ENCODE data around the gene SP2. TPM values are rescaled to one million over a fixed set of nuclear protein-coding genes. Genes with fewer than 3 reads are reported as not detected.

SP2 gene
- total RNA-seq, 6 experiments from 2014 or later, result 3.1 to 7.9 (median 5.5) TPM

DNA sequence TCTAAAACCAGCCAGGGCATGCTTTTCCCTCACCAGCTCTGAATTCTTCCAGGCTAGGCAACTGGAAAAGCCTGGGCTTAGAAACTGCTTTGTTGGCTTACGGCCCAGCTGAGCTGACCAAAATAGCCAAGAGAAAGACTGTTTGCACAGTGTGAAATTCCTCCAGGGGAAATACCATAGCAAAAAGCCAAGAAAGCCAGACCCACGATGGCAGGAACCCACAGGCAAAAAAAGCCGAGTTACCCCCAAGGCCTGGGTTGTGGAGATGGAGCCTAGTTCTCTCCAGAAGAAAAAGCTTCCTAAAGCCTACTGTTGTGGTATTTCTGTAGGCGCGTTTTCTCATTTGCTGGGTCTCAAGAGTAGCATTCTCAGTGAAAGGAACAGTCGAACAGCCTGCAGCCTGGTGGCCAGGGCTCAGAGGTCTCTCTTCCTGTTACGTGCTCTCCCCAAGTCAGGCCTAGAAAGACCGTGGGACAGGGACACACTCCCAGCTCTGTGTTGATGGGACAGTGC, 9.2 kb downstream of the SP2 start:
- intact Hi-C loops (cut with DNase I), result no loop called here

DNA sequence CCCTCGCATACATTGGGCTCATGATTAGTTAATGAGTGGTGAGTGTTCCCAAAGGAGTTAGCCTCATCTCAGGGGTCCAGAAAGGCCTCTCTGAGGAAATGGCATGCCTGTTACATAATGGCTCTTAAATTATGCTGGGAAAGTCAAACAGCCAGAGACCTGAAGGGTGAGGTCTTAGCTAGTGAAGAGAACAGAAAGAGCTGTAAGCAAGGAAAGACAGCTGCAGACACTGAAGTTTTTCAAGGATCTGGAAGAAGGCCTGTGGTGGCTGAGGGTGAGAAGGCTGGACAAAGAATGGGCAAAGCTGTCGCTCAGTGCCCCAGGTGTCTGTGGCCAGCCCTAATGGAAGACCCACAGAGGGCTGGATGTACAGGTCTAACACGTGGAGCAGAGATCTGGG, 10.4 kb downstream of the SP2 start:
- no peak overlapping the region for H3K4me3 ChIP-seq
- ATAC-seq (no peak), DNase-seq (no peak)
- H3K27ac ChIP-seq, result peak overlapping the region; percentile 13 to 47 (median 18)
- H3K9me3 ChIP-seq, result no peaks in the 10 kb centered on the region
- no peak for TF ChIP-seq POLR2A (IDR thresholded peaks at IDR 0.05)
- TF ChIP-seq, protein P1, sequence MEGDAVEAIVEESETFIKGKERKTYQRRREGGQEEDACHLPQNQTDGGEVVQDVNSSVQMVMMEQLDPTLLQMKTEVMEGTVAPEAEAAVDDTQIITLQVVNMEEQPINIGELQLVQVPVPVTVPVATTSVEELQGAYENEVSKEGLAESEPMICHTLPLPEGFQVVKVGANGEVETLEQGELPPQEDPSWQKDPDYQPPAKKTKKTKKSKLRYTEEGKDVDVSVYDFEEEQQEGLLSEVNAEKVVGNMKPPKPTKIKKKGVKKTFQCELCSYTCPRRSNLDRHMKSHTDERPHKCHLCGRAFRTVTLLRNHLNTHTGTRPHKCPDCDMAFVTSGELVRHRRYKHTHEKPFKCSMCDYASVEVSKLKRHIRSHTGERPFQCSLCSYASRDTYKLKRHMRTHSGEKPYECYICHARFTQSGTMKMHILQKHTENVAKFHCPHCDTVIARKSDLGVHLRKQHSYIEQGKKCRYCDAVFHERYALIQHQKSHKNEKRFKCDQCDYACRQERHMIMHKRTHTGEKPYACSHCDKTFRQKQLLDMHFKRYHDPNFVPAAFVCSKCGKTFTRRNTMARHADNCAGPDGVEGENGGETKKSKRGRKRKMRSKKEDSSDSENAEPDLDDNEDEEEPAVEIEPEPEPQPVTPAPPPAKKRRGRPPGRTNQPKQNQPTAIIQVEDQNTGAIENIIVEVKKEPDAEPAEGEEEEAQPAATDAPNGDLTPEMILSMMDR (IDR thresholded peaks at IDR 0.05), result no peak
- 90% methylated on average over 3 of the region's 3 CpGs for WGBS (ENCODE audit: insufficient coverage, low coverage, low lambda C conversion rate, missing lambda C conversion rate)
- no peaks in the 10 kb centered on the region for H3K36me3 ChIP-seq
- intact Hi-C loops (cut with DNase I), result no loop called here
- no peaks in the 10 kb centered on the region for H3K27me3 ChIP-seq
- H3K4me1 ChIP-seq, result peaks cover 0 to 22% (median 3%) of the 10 kb centered on the region in 4 donors

More for the DNA sequence above, 9.2 kb downstream of the SP2 start:
- H3K36me3 ChIP-seq, result no peaks in the 10 kb centered on the region
- no peak overlapping the region for H3K4me3 ChIP-seq
- TF ChIP-seq POLR2A (IDR thresholded peaks at IDR 0.05), result no peak
- TF ChIP-seq, protein P1 (IDR thresholded peaks at IDR 0.05), result no peak
- no peaks in the 10 kb centered on the region for H3K27me3 ChIP-seq
- no peaks in the 10 kb centered on the region for H3K9me3 ChIP-seq
- DNase-seq (peak in 2 of 3 donors; percentile 50 to 68), ATAC-seq (peak; percentile 75 to 91 (median 78))
- peak overlapping the region in 1 of 3 donors; percentile 47 for H3K27ac ChIP-seq
- WGBS (ENCODE audit: insufficient coverage, low coverage, low lambda C conversion rate, missing lambda C conversion rate), result 53% methylated on average over 8 of the region's 8 CpGs
- peaks cover 0 to 22% (median 3%) of the 10 kb centered on the region in 4 donors for H3K4me1 ChIP-seq

DNA sequence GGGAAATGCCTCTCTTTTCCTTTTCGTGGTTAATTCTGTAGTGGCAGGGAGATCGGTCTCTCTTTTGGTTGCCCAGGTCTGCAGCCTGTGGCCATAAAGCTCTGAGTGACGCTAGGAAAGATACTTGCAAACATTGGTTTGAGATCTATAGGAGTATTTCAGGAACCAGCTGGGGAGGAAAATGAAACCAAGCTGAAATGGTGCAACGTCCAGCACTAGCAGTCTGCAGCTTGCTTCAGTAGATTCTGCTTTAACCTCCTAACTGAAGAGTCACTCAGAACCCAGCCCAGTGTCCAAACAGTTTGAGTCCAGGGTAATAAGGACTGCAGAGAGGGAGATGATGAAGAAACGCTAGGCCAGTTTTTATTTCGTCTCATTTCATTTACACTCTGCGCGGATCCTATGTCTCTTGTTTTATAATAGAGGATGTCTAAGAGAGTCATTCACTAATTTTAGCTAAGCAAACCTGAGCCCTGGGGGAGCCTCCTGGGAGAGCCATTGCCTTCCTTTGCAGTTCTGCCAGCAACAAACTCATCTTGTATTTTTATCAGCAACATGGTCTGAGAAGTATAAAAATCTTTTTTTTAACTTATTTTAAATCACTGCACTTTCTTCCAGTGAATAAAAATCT, 12.0 kb downstream of the SP2 start:
- no peaks in the 10 kb centered on the region for H3K9me3 ChIP-seq
- no peak for TF ChIP-seq POLR2A (IDR thresholded peaks at IDR 0.05)
- TF ChIP-seq, protein P1 (IDR thresholded peaks at IDR 0.05), result no peak
- no peak overlapping the region for H3K4me3 ChIP-seq
- 63% methylated on average over 8 of the region's 8 CpGs for WGBS (ENCODE audit: insufficient coverage, low coverage, low lambda C conversion rate, missing lambda C conversion rate)
- no peaks in the 10 kb centered on the region for H3K27me3 ChIP-seq
- H3K4me1 ChIP-seq, result peaks cover 0 to 22% (median 3%) of the 10 kb centered on the region in 4 donors
- intact Hi-C loops (cut with DNase I), result no loop called here
- no peaks in the 10 kb centered on the region for H3K36me3 ChIP-seq
- H3K27ac ChIP-seq, result no peak overlapping the region
- DNase-seq (no peak), ATAC-seq (peak; percentile 22 to 60 (median 33))

DNA sequence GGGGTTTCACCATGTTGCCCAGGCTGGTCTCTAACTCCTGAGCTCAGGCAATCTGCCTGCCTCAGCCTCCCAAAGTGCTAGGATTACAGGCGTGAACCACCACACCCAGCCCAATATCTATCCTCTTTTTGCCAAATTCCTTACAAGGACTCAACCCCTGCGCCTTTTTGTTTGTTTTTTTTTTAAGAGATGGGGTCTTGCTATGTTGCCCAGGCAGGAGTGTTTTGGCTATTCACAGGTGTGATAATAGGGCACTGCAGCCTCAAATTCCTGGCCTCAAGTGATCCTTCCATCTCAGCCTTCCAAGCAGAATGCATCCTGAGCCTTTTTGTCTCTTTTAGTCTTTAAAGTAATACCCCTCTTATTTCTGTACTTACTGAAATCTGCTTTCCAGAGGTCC, 17.0 kb downstream of the SP2 start:
- no peak for TF ChIP-seq POLR2A (IDR thresholded peaks at IDR 0.05)
- TF ChIP-seq, protein P1 (IDR thresholded peaks at IDR 0.05), result no peak
- Histone ChIP-seq H3K9me3 (no peaks in the 10 kb centered on the region), H3K27ac (no peak overlapping the region), H3K4me3 (no peak overlapping the region), H3K4me1 (no peaks in the 10 kb centered on the region), H3K36me3 (no peaks in the 10 kb centered on the region), H3K27me3 (no peaks in the 10 kb centered on the region)
- ATAC-seq (no peak), DNase-seq (no peak)
- intact Hi-C loops (cut with DNase I), result no loop called here
- 71% methylated on average over 1 of the region's 2 CpGs for WGBS (ENCODE audit: insufficient coverage, low coverage, low lambda C conversion rate, missing lambda C conversion rate)
